ENCODE measurements around the gene LYZL4.

DNA sequence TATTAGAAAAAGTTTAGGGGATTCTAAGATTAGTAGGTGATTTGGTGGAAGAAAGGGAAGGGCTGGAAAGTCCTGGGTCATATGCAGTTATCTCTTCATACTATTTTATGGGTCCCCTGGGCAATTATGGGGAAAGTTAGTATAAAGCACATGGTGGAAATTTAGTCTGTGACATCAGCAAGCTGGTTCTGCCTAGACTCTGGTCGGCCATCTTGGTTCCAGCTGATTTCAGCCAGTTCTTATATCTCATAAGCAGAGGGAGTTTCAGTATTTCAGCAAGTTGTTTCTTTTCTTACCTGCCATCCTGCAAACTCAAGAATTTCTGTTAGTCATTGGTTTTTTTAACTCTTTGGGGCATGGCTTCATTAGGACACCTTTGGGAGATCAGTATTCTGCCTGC, 1.0 kb upstream of the LYZL4 start:
- TF ChIP-seq, protein P1, sequence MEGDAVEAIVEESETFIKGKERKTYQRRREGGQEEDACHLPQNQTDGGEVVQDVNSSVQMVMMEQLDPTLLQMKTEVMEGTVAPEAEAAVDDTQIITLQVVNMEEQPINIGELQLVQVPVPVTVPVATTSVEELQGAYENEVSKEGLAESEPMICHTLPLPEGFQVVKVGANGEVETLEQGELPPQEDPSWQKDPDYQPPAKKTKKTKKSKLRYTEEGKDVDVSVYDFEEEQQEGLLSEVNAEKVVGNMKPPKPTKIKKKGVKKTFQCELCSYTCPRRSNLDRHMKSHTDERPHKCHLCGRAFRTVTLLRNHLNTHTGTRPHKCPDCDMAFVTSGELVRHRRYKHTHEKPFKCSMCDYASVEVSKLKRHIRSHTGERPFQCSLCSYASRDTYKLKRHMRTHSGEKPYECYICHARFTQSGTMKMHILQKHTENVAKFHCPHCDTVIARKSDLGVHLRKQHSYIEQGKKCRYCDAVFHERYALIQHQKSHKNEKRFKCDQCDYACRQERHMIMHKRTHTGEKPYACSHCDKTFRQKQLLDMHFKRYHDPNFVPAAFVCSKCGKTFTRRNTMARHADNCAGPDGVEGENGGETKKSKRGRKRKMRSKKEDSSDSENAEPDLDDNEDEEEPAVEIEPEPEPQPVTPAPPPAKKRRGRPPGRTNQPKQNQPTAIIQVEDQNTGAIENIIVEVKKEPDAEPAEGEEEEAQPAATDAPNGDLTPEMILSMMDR (IDR thresholded peaks at IDR 0.05; ENCODE audit: low read depth, low read length, poor library complexity, severe bottlenecking) = no peak
- no peak for TF ChIP-seq EZH2phosphoT487 (IDR thresholded peaks at IDR 0.05; ENCODE audit: borderline replicate concordance, low read length)
